Stimulated activated CD4-positive, alpha-beta T cell treated with anti-CD3 and anti-CD28 coated beads, Interleukin-15, amount 100 ng/mL, for 48 hours (primary cell): ENCODE results near the gene BANF2.

Experiments used
- DNase-seq, 2 donors: peaks; one replicate each; pipeline ENCODE4 v3.0.0-alpha.2; 2020; ENCODE audit warnings: low read depth in 2 of 2

The BANF2 gene

DNA sequence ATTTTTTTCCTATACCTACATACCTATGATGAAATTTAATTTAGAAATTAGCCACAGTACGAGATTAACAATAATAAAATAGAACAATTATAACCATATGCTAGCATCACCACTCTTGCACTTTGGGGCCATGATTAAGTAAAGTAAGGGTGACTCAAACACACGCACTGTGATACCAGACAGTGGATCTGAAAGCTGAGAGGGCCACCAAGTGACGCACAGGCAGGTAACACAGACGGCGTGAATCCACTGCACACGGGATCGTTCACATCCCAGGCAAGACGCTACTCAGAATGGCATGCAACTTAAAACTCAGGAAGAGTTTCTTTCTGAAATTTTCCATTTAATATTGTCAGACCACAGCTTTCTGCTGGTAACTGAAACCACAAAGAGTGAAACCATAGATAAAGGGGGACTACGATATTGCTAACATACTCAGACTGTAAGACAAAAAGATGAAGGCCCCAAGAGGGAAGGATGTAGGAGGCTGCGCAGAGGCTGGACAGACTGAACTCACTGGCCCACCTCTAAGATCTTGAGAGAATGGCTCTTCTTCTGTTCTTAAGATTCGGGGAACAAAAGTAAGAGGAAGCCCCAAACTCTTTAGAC, 35.6 kb upstream of the BANF2 start:
- no peak for DNase-seq

GRCh38 chr20:17665756-17666155, 34.0 kb upstream of the BANF2 start:
- DNase-seq: no peak

GRCh38 chr20:17666481-17666880, 33.3 kb upstream of the BANF2 start:
- DNase-seq: no peak

- no peak for DNase-seq
Observed at GRCh38 chr20:17667445-17667844, 32.3 kb upstream of the BANF2 start.

DNA sequence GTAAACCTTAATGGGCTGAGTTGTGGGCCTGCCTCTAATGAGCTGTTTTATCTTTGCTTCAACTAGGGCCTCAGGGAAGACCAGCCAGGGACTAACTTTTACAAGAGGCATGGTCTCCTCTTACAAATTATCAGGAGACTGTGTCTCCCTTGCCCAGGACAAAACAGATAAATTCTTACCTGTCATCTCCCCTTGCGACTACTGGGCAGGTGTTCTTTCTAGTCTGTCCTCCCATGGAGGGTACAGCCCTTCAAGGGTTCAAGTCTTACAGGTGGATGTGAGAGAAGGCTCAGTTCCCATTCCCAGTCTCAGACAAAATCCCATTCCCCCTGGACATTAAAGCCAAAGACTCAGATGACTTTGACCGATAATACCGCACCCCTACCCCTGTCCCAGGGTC, 31.3 kb upstream of the BANF2 start:
- DNase-seq: no peak

GRCh38 chr20:17669306-17669931, 30.3 kb upstream of the BANF2 start:
- no peak for DNase-seq

DNA sequence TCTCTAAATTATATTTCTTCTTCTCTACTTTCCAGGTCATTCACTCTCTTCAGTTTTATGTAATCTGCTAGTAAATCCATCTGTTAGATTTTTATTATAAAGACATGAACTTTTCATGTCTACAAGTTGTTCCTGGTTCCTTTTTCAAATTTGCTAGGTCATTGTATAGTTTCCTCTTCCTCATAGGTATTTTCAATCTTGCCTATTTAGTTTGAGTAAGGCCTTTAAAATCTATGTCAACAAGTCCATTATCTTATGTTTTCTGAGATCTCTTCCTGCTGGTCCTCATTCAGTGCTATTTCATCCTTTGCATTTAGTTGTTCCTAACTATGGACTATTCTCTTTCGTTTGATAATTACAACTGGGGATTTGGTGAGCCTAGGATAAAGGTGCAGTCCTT, 28.8 kb upstream of the BANF2 start:
- DNase-seq: no peak

GRCh38 chr20:17671565-17671964, 28.2 kb upstream of the BANF2 start:
- no peak for DNase-seq

GRCh38 chr20:17673084-17673483, 26.7 kb upstream of the BANF2 start:
- no peak for DNase-seq

DNA sequence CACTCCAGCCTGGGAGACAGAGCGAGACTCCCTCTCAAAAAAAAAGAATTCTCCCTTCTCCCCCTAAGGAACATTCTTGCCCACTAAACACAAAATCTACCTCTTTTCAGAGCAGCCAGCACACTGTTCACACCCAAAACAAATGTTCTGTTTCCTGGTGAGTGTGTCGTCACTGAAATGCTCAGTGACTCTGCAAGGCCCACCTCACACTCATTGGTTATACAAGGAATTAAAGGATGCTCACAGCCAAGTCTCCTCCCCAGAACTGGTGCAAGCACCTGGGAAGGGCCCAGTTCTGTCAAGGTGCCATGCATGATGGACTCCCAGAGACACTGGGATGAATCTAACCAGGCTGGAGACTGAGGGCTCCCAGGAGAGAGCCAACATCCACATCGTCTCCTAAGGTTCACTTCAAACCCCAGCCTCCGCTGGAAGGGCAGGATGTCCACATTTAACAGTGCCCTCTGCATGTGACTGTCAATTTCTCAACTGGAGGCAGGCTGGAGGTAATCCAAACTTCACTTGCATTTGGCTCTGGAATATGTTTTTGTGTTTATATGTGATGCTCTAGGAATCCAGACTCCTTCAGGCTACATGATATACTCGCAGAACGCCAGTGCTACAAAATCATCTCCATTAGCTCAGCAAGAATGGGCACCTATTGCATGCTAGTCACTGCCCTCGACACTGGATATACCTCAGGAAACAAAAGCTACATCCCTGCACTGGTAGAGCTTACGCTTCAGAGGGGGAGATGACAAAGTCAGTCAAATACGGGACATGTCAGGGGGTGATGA, 24.8 kb upstream of the BANF2 start:
- no peak for DNase-seq

GRCh38 chr20:17675519-17676377, 24.0 kb upstream of the BANF2 start:
- no peak for DNase-seq

GRCh38 chr20:17676378-17676759, 23.4 kb upstream of the BANF2 start:
- DNase-seq: no peak

DNA sequence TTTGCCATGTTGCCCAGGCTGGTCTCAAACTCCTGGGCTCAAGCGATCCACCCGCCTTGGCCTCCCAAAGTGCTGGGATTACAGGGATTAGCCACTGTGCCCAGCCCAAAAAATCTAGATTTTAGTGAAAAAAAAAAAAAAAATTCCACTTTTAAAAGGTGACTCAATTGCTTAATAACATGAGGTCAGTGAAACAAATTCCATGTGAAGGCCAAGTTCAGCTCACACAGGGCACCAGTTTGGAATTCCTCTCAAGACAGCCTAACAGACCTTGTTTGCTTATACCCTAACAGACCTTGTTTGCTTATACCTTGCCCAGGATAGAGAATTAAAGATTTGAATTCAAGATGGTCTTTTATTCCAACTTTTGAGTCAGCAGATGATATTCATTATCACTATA, 22.8 kb upstream of the BANF2 start:
- DNase-seq: no peak

DNA sequence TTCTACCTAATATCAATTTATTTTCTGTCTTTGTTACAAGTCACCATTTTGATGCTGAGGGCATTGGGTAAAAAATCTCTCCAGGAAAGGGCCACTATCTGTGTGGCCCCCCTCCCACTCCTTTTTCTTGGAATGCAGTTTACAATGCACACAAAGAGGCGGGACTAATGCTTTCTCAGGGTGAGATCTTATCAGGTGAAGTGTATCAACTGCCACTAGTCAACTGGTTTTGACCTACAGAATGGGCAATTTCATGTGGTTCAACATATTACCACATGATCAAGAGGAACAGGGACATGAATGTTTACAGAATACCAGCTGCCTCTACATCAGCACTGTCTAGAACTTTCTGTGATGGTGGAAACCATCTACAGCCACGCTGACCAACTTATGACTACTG, 21.5 kb upstream of the BANF2 start:
- no peak for DNase-seq

DNA sequence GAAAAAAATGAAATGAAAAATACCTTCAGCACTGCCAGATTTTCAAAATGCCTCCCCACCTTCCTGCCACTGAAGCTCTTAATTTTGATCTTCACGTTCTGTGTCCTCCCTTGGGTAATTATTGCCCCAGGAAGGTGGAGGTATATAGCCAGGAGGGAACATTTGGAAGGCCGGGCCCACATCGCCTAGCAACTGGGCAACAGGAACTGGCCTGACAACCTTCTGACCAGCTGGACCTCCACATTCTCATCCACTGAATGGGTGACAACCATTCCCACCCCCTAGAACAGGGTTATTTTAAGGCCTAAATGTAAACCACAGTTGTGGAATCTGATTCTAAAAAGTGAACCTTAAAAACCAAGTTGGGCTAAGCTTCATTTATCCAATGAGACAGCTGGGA, 20.9 kb upstream of the BANF2 start:
- DNase-seq: no peak

GRCh38 chr20:17679941-17680835, 19.6 kb upstream of the BANF2 start:
- DNase-seq: no peak

DNA sequence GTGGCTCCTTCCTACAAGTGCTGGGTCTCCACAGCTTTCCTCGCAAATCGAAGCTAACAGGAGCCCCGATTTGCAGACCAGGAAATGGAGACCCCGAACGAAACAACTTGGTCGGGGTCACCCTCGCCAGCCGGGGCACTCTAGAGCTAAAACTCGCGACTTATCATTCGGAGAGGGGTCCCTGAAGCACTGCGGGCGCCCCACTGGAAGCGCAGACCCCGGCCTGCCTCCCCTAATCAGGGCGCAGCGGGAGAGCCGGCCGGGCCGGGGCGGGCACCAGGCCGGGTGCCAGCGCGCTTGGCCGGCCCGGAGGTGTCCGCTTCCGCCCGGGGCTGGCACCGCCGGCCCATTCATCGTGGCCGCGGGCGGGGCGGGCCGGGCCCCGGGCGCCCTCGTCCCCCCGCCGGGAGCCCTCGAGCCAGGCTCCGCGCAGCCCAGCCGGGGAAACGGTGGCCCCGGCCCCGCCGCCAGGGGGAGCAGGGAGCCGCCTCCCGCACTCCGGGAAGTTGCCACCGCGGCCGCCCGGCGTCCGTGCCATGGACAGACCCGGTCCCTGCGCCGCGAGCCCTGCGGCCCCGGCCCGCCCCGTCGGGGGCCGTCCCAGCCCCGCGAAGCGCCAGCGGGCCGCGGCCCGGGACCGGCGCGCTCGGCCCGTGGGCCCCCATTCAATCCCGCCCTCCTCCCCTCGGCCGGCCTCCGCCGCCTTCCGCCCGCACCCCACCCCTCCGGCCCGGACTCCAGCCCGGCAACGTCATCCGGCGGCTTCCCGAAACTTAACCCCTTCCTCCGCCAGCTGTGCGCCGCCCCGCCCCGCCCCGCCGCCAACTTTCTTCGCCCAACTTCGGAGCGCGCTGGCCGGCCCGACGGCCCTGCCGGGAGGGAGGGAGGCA, 18.7 kb upstream of the BANF2 start:
- DNase-seq: peak; percentile 50 to 75

- no peak for DNase-seq
Observed at GRCh38 chr20:17681726-17682102, 18.1 kb upstream of the BANF2 start.

- peak; percentile 93 to 95 for DNase-seq
Observed at GRCh38 chr20:17682103-17682888, 17.5 kb upstream of the BANF2 start, which contains the start of gene RRBP1. TSS of gene RRBP1 (minus strand) at chr20:17682242. CDS start at chr20:17660507, 21,735 bp downstream.
